ENCODE results near the gene KLHL29.

The KLHL29 gene

DNA sequence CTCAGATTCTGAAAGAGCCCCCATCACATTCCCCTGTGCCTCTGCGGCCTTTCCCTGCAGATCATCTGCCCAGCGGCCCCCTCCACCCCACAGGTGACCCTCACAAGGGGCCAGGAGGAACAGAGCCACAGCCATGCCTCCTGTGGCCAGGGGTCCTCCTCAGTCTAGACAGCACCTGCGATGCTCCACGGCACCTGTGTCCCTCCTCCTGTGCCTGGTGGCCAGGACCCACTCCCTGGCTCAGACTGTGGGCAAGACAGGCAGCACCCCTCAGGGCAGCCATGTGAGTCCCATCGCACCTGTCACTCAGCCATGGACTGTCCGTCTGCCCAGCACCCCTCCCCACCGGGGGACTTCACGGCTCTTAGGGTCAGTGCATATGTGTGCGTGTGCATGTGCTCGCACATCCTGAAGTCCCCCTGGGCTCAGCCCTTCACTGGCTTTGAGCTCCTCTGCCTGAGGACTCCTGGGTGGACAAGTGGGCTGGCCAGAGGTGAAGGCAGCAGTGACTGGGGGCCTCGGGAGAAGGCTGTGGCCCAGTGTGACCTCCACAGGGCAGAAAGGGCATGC, 304.2 kb downstream of the KLHL29 start:
- H3K27ac ChIP-seq: no peak overlapping the region
- no peak overlapping the region for H3K4me3 ChIP-seq

DNA sequence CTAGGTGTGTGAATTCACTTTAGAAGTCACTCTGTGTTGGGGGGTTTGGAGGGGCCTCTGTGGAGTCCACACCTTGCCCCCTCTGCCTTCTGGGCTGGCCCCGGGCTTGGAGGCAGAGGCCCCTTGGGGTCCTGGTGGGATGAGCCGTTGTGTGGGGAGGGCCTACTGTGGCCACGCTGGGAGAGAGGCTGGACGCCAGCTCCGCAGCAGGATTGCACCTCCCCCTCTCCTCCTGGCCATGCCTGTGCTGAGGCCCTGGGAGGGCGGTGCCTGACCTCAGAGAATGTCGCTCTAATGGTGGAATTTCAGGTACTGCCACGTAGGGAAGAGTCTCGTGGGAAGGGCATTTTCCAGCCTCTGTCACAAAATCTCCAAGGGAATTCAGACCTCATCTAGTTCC, 304.9 kb downstream of the KLHL29 start:
- no peak overlapping the region for H3K27ac ChIP-seq
- H3K4me3 ChIP-seq: no peak overlapping the region

DNA sequence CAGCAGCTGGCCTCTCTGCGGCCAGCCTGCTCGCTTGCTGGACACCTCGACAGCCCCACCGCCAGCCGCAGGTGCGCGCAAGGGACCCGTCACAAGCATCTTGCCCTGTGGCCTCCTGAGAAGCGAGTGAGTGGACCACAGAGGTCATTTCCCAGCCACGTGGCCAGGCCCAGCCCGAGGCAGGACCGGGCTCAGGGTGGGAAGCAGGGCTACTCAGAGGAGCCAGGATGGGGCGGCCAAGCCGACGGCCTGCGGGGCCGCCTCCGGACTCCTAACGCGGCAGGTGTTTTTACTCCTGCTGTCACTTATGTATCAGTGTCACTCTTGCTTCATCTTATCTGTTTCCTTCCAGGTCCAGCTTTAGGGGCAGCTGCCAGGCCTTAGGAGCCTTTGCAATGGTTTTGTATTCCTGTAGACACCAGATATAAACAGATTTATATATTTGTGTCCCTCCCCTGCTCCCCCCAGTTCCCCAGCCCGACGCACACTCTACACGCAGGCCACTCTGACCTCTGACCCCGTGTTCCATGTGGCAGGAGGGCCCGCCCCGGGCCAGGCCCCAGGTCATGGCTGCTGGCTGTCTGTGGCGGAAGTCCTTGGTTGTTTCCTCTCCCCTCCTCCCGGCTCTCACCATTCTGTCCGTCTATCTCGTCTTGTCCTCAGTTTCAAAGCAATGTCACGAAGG, 305.6 kb downstream of the KLHL29 start:
- Histone ChIP-seq H3K4me3 (no peak overlapping the region), H3K27ac (no peak overlapping the region)

DNA sequence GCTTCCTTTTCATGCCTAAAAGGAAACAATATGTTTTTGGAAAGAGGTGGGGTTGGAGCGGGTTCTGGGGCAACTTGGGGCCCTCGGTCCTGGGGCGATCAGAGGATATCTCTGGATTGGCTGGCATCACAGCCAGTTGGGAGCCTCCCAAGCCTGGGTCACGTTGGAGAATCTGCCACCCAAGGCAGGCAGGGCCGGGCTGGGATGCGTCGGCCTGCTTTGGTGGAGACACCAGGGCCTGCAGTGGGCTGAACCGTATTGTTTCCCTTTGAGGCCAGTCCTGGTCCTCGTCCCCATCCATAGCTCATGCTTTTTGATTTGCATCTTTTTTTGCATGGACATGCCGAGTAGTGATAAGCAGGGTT, 306.1 kb downstream of the KLHL29 start:
- no peak overlapping the region for H3K27ac ChIP-seq
- no peak overlapping the region for H3K4me3 ChIP-seq

DNA sequence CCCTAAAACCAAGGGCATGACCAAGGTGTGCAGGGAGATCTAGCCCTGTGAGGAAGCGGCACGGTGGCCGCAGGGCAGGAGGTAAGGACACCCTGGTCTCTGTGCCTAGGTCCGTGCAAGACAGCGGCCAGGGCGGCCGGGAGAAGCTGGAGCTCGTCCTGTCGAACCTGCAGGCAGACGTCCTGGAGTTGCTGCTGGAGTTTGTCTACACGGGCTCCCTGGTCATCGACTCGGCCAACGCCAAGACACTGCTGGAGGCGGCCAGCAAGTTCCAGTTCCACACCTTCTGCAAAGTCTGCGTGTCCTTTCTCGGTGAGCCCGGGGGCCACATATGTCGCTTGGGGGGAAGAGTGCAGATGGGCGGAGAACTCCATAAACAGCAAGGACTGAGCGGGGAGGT, 306.6 kb downstream of the KLHL29 start:
- no peak overlapping the region for H3K4me3 ChIP-seq
- no peak overlapping the region for H3K27ac ChIP-seq

DNA sequence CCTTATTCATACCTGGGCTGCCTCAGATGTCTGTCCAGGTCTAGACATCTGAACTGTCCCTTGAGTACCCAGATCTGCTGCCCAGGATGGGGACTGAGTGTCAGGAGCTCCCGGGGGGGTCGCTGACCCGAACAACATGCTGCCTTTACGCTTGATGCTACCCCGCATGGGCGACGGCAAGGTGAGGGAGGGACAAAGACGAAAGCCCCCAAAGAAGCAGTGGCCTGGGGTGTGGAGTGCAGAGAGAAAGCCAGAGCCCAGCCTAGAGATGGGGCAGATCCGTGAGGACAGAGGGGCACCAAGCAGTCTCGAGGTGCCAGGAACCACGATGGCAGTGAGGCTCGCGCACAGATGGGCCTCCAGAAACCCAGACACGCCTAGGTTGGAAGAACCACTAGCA, 307.3 kb downstream of the KLHL29 start:
- Histone ChIP-seq H3K27ac (no peak overlapping the region), H3K4me3 (no peak overlapping the region)

DNA sequence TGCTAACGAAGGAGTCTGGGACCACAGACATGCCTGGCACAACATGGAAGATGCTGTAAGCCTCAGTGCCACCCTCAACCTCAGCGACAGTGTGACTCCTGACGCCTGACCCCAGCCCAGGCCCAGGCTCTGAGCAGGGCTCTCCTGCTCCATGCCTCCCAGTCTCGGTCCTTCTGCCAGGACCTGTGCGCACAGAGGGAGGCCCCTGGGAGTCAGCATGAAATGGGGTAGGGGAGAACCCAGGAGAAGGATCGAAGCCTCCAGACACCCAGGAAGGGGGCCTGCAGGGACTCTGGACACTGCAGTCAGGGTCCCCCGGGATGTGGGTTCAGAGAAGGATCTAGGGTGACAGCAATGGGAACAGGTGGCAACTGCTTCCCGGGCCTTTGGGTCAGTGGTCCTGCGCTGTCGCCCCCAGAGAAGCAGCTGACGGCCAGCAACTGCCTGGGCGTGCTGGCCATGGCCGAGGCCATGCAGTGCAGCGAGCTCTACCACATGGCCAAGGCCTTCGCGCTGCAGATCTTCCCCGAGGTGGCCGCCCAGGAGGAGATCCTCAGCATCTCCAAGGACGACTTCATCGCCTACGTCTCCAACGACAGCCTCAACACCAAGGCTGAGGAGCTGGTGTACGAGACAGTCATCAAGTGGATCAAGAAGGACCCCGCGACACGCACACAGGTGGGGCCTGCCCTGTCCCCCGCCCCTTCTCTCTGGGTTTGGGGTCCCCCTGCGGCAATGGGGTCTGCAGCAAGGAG, 308.0 kb downstream of the KLHL29 start:
- Histone ChIP-seq H3K4me3 (no peak overlapping the region), H3K27ac (no peak overlapping the region)

DNA sequence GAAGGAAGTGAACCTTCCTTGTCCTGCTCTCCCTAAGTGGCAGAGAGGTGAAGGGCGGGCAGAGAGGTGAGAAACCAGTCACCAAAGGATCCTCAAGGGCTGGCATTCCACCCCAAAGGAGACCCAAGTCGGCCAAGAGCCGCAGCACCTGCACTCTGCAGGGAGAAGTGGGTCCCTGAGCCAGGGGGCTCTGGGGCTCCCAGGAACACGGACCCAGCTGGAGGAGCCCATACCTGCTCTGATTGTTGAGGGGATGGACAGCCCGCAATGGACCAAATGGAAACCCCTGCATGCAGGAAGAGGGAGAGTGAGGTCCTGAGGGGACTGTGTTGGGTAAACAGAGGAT, 308.6 kb downstream of the KLHL29 start:
- Histone ChIP-seq H3K27ac (no peak overlapping the region), H3K4me3 (no peak overlapping the region)

DNA sequence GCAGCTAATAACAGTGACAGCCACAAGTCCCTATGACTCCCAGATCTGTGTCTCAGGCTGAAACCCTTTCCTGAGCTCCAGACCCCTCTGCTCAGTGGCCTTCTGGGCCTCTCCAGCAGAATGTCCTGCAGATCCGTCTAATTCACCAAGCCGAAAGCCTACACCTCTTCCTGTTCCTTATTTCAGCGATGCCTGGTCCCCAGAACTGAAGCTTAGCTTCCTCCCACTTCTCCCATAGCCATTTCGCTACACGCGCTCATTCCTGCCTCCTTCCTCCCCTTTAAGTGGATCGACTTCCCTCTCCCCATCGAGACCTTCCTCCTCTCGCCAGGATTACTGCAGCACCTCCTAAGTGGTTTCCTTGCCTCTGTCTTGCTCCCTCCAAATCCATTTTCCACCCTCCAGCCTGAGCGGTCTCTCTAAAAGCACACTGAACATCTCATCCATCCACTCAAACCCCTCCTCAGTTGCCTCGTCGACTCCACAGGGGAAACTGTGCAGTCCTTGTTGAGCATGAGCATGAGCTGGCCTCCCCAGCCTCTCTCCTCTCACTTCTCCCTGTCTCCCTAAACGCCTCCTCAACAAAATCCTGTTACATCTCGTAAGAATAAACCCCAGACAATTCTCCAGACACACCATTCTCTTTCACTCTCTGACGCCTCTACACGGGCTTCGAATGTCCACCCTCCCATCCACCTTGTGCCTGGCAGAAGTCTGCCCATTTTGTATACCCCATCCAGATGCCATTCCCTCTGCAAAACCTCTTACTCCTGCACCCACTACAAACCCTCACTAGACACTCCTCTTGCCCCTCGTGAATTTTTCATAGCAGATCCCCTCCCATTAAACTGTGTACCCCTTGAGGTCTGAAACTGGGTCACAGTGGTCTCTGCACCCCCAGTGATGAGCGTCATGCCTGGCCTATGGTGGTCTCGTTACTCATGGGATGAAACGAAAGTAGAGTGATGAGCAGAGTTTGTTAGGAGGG, 309.4 kb downstream of the KLHL29 start:
- no peak overlapping the region for H3K27ac ChIP-seq

DNA sequence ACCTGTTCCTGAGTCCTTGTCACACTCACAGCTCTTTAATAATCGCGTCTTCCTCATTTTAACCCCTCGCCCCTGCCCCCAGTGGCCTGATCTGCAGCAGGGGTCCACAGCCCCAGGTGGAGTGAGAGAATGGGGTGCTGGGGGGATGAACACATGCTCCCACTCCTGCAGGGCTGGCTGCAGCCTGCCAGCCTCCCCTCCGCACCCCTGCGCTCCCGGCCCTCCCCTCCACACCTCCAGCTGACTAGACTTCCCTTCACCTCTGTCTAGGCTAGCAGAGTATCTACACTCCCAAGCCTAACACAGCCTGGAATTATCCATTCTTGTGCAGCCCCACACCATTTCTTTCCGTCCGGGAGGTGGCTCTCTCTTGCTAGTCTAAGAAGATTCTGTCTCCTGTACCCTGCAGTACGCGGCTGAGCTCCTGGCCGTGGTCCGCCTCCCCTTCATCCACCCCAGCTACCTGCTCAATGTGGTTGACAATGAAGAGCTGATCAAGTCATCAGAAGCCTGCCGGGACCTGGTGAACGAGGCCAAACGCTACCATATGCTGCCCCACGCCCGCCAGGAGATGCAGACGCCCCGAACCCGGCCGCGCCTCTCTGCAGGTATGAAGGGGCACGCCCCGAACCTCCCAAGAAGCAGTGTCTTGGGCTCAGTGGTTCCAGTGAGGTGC, 310.4 kb downstream of the KLHL29 start:
- H3K27ac ChIP-seq: no peak overlapping the region
- no peak overlapping the region for H3K4me3 ChIP-seq

More for the DNA sequence above, 309.4 kb downstream of the KLHL29 start:
- no peak overlapping the region for H3K4me3 ChIP-seq

DNA sequence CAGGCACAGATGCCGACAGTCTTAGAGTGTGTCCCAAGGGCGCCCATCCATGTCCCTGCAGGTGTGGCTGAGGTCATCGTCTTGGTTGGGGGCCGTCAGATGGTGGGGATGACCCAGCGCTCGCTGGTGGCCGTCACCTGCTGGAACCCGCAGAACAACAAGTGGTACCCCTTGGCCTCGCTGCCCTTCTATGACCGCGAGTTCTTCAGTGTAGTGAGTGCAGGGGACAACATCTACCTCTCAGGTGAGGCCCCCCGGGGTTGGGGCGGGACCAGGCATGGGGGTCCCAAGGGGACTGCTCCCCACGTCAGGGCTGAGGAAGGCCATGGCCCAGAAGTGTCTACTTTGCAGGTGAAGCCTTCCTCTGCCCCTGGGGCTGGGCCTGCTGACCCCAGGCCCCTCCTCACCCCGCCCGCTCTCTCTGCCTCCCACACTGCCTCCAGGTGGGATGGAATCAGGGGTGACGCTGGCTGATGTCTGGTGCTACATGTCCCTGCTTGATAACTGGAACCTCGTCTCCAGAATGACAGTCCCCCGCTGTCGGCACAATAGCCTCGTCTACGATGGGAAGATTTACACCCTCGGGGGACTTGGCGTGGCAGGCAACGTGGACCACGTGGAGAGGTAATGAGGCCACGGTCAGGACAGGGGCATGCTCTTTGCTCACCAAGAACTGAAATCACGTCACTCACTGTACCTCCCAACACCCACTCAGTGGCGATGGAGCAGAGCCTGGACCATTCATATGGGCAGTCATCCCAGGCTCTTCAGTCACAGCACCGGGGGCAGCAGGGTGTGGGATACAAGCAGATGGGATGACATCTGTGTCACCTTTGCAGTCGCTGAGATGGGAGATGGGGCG, 311.1 kb downstream of the KLHL29 start:
- H3K27ac ChIP-seq: no peak overlapping the region
- no peak overlapping the region for H3K4me3 ChIP-seq

DNA sequence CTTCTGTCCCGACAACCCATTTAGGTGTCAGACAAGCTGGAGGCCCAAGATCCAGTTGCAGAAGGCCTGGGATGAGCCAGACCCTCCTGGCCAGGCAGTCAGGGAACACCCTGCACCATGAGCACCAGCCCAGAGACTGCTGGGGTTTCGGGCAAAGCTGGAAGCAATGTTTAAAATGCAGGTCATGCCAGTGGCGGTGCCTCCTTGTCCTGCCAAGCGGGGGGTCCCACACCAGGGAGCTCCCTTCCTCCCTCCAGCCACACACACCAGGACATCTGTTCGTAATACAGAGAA, 311.7 kb downstream of the KLHL29 start:
- H3K4me3 ChIP-seq: no peak overlapping the region
- H3K27ac ChIP-seq: no peak overlapping the region

DNA sequence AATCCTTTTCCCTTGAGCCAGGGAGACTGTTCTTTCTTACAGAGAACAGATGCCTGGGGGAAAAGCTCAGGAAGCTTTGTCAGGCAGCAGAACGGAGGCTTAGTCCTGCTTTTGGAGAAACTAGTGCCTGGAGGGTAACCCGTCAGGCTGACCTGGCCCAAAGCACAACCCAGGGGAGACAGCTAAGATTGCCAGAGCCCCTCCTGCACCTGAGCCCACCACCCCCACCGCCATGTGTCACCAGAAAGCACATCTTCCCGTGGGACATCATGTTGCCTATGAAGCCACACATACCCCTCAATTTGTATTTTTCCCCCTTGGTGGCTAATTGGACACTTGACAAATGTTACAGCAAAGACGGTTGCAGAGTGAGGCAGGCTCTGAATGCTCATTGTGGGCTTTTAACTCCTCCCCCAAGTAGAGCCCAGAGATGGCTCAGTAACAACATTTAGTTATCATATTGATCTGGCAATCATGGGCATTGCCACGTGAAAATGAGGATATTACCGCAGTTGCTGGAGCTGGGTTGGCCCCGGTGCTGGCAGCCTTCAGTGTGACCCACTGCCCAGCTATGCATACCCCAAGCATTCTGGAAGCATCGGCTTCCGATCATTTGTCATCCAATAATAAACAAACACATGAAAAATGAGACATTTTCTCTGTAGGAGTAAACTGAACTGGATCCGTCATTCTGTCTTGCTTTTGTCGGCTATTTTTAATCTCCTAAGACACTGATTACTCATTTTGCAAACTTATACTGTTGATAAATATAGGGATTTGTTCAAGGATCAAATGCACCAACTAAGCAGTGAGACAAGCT, 312.5 kb downstream of the KLHL29 start:
- H3K27ac ChIP-seq: no peak overlapping the region
- H3K4me3 ChIP-seq: no peak overlapping the region

DNA sequence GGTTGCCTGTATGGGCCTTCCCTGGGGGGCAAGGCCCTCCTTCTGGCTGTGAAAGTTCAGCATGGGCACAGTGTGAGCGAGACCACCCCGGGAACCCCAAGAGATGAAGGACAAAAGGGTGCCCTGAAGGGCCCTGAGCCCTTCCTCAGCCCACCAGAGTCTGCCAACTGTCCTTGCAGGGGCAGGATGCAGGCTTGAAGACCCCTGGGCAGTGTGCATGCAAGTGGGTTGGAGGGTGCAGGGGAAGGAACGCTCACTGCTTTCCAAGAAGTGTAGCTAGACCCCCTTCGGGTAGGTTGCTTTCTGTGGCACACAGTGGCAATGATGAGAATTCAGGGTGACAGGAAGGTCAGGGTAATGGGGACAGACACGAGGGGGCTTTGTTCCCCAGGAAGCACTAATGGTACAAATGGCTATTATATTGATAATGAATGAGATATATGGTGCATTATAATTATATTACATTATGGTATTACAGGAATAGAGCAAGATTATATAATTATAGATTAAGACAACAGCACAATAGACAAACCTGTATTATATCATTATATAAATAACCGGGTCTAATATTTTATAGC, 313.2 kb downstream of the KLHL29 start:
- H3K4me3 ChIP-seq: no peak overlapping the region
- H3K27ac ChIP-seq: no peak overlapping the region

DNA sequence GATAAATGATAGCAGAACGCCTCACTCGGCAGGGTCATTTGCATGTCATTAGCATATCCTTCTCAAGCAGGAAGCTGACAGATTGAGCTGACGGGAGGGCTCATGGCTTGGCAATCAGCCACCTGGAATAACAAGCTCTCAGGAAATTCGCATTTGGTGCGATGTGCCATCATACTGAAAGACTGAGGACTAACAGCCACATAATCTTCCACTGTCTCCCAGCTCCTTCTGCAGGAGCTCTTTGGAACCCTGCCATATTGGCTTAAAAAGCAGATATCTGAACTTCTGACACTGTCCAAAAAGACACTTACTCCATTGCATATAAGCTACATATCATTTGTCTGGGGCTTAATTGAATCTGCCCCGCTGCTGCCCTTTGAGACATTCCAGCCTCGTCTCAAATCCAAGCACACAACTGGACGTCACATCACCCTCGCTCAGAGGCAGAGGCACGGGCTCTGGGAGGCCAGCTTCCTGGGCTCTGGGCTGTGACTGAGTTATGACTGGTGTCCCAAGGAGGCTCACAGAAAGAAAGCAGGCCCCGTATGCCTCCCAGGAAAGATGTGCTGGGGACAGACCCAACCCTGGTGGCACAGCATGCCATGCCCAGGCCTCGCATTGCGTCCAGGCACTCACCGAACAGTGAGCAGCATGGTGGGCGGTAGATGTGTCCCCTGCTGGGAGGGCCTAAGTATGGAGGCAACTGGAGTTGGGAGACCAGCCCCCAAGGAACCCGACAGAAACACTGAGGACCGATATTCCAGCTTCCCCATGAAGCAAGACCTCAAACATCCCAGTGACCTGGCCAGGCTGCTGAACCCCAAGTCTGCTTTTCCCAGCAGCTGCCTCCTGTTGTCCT, 314.0 kb downstream of the KLHL29 start:
- no peak overlapping the region for H3K27ac ChIP-seq
- no peak overlapping the region for H3K4me3 ChIP-seq

DNA sequence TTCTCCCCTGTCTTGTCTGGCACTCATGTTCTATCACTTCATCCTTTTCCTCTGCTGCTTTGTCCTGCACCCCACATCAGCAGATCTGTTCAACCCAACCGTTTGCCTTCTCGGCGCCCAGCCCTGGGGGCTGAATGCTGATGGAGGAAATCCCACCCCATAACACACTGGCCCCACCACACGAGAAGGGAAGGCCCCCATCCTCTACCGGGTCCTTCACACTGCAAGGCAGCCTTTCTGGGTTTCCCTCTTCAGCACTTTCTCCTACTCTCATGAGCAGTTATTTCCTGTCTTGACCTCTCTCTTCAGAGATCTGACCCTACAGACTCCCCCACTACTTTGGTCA, 314.6 kb downstream of the KLHL29 start:
- H3K27ac ChIP-seq: no peak overlapping the region
- no peak overlapping the region for H3K4me3 ChIP-seq

DNA sequence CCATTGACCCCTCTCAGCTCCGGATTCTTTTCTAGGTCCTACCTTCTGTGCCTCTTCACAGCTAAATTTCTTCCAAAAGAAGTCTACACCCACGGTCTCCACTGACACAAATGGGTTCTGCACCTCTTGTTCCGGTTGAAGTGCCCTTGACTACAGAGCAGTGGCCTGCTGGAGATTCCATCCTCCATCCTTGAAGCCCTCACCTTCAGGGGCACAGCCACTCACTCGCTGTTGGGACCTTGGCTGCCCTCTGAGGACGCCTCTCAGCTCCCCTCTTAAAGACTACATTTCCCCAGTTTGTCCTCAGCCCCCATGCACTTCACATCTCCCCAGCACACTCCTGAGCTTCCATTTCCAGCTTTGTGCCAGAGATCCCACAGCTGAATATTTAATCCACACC, 315.6 kb downstream of the KLHL29 start:
- H3K27ac ChIP-seq: no peak overlapping the region
- no peak overlapping the region for H3K4me3 ChIP-seq
